Esophagus muscularis mucosa (tissue), 4 donors: ENCODE data around the gene DDT. TPM values are rescaled to one million over a fixed set of nuclear protein-coding genes. Genes with fewer than 3 reads are reported as not detected.
"Not testable (repeated sequence)": the region's sequence is repeated elsewhere in the genome, so short reads cannot be mapped to it uniquely, and the experiment has no call there.

Experiments used
- DNase-seq: peaks from one replicate; pipeline ENCODE4 v3.0.0-alpha.2; 2017; ENCODE audit errors: extremely low spot score
- H3K27ac ChIP-seq, 4 donors: fragments of 200-600 bp; sonication (generic); replicated peaks in 1 of 4; 1 replicate in 3 of 4; 2 replicates in 1 of 4; pipeline ENCODE4 v1.5.1; 2016 to 2019; ENCODE audit warnings: mild to moderate bottlenecking in 1 of 4
- H3K27me3 ChIP-seq, 4 donors: fragments of 200-600 bp; sonication (generic); one replicate each; pipeline versions ENCODE4 v1.5.1 to v1.6.0; 2016 to 2019
- H3K36me3 ChIP-seq, 4 donors: fragments of 200-600 bp; sonication (generic); one replicate each; pipeline ENCODE4 v1.5.1; 2016 to 2019
- H3K4me1 ChIP-seq, 4 donors: fragments of 200-600 bp; sonication (generic); one replicate each; pipeline ENCODE4 v1.5.1; 2016 to 2019
- H3K4me3 ChIP-seq, 4 donors: fragments of 200-600 bp; sonication (generic); 1 replicate in 2 of 4; 2 replicates in 2 of 4; pipeline ENCODE4 v1.5.1; 2016 to 2019; ENCODE audit warnings: mild to moderate bottlenecking in 4 of 4, moderate library complexity in 1 of 4
- H3K9me3 ChIP-seq, 4 donors: fragments of 200-600 bp; sonication (generic); 1 replicate in 3 of 4; 2 replicates in 1 of 4; pipeline ENCODE4 v1.5.1; 2016 to 2019
- CTCF ChIP-seq, 3 experiments: fragments of 200-600 bp in 2 of 3; fragments of 450-650 bp in 1 of 3; sonication (generic) in 2 of 3; IDR thresholded peaks; one replicate each; pipeline ENCODE4 v1.5.1; 2017 to 2019; ENCODE audit warnings: antibody characterized with exemption in 3 of 3, mild to moderate bottlenecking in 2 of 3, moderate library complexity in 1 of 3
- EP300 ChIP-seq: sonication (generic); formaldehyde crosslinking; IDR thresholded peaks from one replicate; pipeline ENCODE4 v1.6.1; 2017; ENCODE audit warnings: antibody characterized with exemption
- POLR2A ChIP-seq: fragments of 450-650 bp; IDR thresholded peaks from one replicate; pipeline ENCODE4 v1.6.1; 2017; ENCODE audit warnings: antibody characterized with exemption, moderate library complexity, mild to moderate bottlenecking, low read depth
- POLR2AphosphoS5 ChIP-seq, 2 donors: sonication (generic); formaldehyde crosslinking; IDR thresholded peaks; one replicate each; pipeline ENCODE4 v1.6.1; 2017; ENCODE audit warnings: antibody characterized with exemption in 2 of 2
- WGBS: methylation state at CpG from one replicate; pipeline ENCODE4 v1.1.5; 2018; 5-methylcytosine and 5-hydroxymethylcytosine counted together
- intact Hi-C: fragments of 100-400 bp; cut with DNase I; formaldehyde crosslinking; loops from one replicate; pipeline ENCODE4 v1.15.1; 2023
- total RNA-seq, 4 donors: library from RNA; depleted of rRNA; stranded (reverse); fragments of >200 nt; gene quantifications; one replicate each; pipeline versions ENCODE4 v1.1.0 to v1.2.1, GENCODE V29; 2016

Gene DDT
- total RNA-seq, 4 donors from 2014 or later: 107 to 184 (median 153) TPM

DNA sequence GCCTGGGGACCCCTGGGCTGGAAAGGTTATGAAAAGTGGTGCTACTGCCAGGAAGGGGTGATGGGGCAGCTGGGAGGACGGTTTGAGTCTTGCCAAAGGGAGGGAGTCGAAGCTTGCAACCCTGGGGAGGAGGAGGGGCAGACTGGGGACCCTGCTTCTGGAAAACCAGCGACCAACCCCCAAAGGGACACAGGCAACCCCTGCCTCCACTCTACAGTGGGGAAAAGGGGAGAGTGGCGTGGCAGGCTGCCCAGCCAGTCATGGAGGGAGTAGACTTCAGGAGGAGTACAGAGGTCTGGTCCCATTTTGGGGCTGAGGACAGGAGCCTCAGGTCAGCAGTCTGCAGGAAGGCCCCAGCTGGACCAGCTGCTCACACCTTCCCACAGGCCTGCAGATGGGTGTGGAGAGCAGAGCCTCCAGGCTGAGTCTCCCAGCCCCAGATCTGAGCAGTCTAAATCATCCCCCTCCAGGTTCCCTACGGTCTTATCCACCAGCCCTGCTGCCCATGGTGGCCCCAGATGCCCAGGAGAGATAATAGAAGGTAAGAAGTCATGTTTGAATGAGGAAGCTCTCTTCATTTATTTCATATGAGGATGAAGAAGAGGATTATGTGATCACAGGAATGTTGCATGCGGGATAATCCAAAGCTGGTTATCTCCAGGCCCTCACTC lies 3.3 kb downstream of the DDT start:
- Histone ChIP-seq H3K4me1 (peaks cover 0 to 21% (median 13%) of the 10 kb centered on the region in 4 donors), H3K9me3 (no peaks in the 10 kb centered on the region), H3K36me3 (peaks cover 15 to 30% (median 29%) of the 10 kb centered on the region in 4 donors), H3K4me3 (no peak overlapping the region), H3K27me3 (no peaks in the 10 kb centered on the region), H3K27ac (no peak overlapping the region)
- 79% methylated on average over 6 of the region's 6 CpGs for WGBS
- intact Hi-C loops: loop anchor here (5.0 kb wide), 1 partner anchor 44 kb away; no protein-coding TSS in a partner anchor
- DNase-seq: peak; percentile 31
- TF ChIP-seq CTCF (IDR thresholded peaks at IDR 0.05): no peak
- no peak for TF ChIP-seq EP300
- no peak for TF ChIP-seq POLR2A
- TF ChIP-seq POLR2AphosphoS5 (IDR thresholded peaks at IDR 0.05): no peak

DNA sequence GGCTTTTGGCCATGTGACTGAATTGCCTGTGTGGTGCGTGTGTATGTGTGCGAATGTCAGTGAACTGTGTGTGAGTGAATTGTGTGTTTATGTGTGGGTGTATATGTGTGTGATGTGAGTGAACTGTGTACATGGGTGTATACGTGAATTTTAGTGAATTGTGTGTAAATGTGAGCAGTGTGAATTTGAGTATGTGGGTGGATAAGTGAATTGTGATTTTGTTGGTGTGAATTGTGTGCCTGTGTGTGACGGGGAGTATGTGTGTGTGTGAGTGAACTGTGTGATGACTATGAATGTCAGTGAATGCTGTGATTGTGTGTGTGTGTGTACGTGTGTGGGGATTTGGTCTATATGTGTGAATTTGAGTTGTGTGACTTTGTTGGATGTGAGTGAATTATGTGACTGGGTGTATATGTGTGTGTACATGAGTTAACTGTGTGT lies 4.0 kb downstream of the DDT start:
- no peaks in the 10 kb centered on the region for H3K9me3 ChIP-seq
- H3K4me1 ChIP-seq: peaks cover 0 to 21% (median 13%) of the 10 kb centered on the region in 4 donors
- intact Hi-C loops: loop anchor here (5.0 kb wide), 1 partner anchor 43 kb away; no protein-coding TSS in a partner anchor
- WGBS: 75% methylated on average over 5 of the region's 5 CpGs
- no peak overlapping the region for H3K27ac ChIP-seq
- H3K36me3 ChIP-seq: peaks cover 15 to 30% (median 29%) of the 10 kb centered on the region in 4 donors
- peak; percentile 62 for DNase-seq
- no peaks in the 10 kb centered on the region for H3K27me3 ChIP-seq
- H3K4me3 ChIP-seq: no peak overlapping the region
- TF ChIP-seq CTCF (IDR thresholded peaks at IDR 0.05) (no peak), POLR2A (no peak), POLR2AphosphoS5 (IDR thresholded peaks at IDR 0.05) (no peak), EP300 (no peak)

DNA sequence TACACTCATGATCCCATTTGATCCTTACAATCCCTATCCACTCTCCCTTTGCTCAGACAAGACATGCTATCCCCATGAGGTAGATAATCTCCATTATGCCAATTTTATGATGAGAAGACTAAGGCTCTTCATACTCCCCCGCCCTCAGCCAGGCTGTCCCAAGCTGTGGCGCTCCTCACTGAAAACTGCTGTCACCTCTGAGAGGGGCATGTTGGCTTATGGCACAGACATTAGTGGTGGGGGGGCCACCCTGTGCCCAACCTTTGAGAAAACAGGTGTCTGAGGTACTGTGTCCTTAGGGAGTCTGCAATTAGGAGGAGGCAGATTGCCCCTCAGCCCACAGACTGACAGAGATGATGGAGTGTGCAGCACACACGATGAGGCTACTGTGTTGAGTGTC lies 5.2 kb downstream of the DDT start:
- intact Hi-C loops: no loop called here
- Histone ChIP-seq H3K27ac (no peak overlapping the region), H3K4me3 (no peak overlapping the region), H3K27me3 (no peaks in the 10 kb centered on the region), H3K36me3 (peaks cover 15 to 30% (median 29%) of the 10 kb centered on the region in 4 donors), H3K4me1 (peaks cover 0 to 21% (median 13%) of the 10 kb centered on the region in 4 donors), H3K9me3 (no peaks in the 10 kb centered on the region)
- 92% methylated on average over 3 of the region's 3 CpGs for WGBS
- no peak for TF ChIP-seq CTCF (IDR thresholded peaks at IDR 0.05)
- TF ChIP-seq EP300: no peak
- no peak for TF ChIP-seq POLR2AphosphoS5 (IDR thresholded peaks at IDR 0.05)
- TF ChIP-seq POLR2A: no peak
- DNase-seq: peak; percentile 62

DNA sequence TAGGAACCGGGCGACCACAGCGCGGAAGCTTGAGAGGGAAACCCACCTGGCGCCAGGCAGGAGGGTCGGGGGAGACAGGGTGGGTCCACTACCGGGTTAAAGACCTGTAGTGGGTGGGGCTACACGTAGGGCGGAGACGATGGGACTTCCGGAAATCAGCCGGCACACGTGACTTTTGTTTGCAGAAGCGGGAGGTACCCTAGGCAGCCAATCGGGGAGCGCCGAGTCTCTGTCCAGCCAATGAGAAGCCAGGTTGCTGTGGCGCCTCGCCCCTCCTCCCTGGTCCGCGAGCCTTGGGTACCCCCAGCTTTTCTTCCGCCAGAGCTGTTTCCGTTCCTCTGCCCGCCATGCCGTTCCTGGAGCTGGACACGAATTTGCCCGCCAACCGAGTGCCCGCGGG lies 7.7 kb downstream of the DDT start, which contains the start of gene DDTL:
Gene DDTL (plus strand): TSS at position 321 of the 400 bp plus-strand sequence. CDS start 27 bp downstream, at position 348.
- H3K27ac ChIP-seq, intact Hi-C loops, H3K9me3 ChIP-seq, H3K27me3 ChIP-seq, DNase-seq, H3K4me3 ChIP-seq: not testable (repeated sequence)
- Histone ChIP-seq H3K36me3 (peaks cover 13 to 26% (median 26%) of the 10 kb centered on the region in 4 donors), H3K4me1 (peaks cover 0 to 18% (median 10%) of the 10 kb centered on the region in 4 donors)
- no CpG with 5 or more reads among the region's 30 CpGs for WGBS

DNA sequence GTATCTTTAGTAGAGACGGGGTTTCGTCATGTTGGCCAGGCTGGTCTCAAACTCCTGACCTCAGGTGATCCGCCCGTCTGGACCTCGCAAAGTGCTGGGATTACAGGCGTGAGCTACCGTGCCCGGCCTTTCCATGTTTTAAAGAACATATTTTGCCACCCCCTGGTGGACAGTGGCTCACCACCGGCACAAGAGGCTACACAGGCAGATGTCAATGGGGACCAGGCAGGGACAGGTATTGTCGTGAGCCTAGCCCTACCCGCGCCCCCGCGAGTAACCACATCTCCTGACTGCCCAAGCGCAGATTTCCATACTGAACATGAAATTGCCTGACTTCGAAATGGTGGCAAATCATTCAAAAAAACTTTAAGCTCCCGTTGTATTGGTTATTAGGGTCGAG lies 8.1 kb downstream of the DDT start:
- H3K27ac ChIP-seq, H3K27me3 ChIP-seq, H3K4me3 ChIP-seq, DNase-seq, intact Hi-C loops, H3K9me3 ChIP-seq: not testable (repeated sequence)
- WGBS: no CpG with 5 or more reads among the region's 18 CpGs
- H3K36me3 ChIP-seq: peaks cover 8 to 21% (median 21%) of the 10 kb centered on the region in 4 donors
- peaks cover 0 to 13% (median 6%) of the 10 kb centered on the region in 4 donors for H3K4me1 ChIP-seq

- H3K9me3 ChIP-seq, H3K36me3 ChIP-seq, intact Hi-C loops, H3K4me1 ChIP-seq, DNase-seq, H3K27me3 ChIP-seq: not testable (repeated sequence)
- peak within 1 kb of the TSS in 2 of 4 donors; percentile 34 to 41 for H3K4me3 ChIP-seq
- H3K27ac ChIP-seq: peak within 1 kb of the TSS in 1 of 4 donors; percentile 62
- no CpG with 5 or more reads among the region's 43 CpGs for WGBS
These were observed 13.0 kb downstream of the DDT start, which contains the start of gene GSTT2B for GRCh38 chr22:23961084-23961771. Gene GSTT2B (minus strand): TSS chr22:23961195. CDS start chr22:23961131, 64 bp downstream.
